ENCODE measurements around the gene WHRN.
A peak's percentile ranks its signal among the peaks of the same experiment; 100 is the strongest.

The WHRN gene

DNA sequence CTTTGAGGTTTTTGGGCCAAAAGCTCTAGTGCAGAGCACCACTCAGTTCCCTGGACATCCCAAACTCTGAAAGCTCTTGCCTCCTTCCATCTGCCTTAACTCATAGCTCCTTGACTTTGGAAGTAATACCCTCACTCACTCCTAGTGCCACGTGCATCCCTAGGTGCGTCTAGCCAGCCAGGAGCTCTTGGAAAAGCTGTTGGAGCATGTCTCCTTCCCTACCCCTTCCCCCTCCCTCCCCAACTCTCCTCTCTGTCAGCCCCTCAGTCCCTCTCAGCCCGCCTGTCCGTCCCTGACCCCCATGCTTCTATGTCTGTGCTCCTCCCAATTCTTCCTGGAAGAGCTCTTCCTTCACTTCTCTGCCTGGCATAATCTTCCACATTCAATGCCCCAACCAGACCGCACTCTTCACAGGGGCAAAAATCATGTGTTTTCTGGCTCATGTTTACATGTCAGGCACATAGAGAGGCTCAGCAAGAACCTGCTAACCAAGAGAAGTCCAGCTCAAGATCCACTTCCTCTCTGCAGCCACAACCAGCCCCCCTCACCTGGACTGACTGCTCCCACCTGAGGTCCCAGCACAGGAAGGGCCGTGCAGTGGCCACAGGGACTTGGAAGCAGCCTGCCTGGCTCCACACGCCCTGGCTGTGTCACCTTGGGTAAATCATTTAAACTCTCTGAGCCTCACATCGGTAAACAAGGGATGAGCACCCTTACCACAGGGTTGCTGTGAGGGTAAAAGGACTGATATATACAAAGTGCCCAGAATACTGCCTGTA is 58.4 kb downstream of the WHRN start:
- no peak for DNase-seq

DNA sequence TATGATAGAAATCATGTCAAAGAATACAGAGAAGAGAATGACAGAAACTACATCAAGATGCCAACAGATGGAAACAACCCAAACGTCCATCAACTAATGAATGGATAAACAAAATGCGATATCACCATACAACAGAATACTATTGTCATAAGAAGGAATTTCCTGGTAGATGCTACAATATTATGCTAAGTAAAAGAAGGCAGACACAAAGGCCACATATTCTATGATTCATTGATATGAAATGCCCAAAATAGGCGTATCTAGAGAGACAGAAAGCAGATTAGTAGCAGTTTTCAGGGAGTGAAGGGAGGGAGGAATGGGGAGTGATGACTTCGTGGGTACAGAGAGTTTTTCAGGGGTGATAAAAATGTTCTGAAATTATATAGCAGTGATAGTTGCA is 59.2 kb downstream of the WHRN start:
- no peak for DNase-seq

DNA sequence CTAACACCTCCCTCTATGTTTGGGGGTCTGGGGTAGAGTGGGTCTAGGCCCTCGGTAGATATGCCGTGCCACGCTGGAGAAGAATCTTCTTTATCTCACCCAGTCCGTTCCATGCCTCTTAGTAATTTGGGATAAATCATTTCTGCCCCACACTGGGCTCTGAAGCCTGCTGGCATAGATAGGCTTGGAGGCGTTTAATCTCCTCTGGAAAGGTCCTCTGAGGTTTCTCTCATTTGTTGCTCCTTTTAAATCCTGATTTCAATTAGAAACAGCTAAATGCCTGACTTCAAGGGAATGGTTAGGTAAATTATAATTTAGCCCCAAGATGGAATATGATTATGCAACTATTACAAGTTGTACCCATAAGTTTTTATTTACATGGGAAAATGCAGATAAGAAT is 59.7 kb downstream of the WHRN start:
- DNase-seq = no peak

DNA sequence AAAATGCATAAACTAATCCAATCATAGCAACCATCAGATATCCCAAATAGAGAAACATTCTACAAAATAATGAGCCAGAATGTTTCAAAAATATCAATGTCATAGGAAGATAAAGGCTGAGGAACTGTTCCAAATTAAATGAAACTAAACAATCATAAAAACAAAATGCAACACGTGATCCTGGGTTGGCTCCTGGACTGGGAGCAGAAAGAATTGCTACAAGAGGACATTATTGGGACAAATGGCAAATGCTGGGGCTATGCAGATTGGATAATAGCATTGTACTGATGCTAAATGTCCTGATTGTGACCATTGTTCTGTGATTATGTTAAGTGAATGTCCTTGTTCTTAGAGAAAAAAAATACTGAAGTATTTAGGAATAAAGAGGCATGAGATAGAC is 63.3 kb downstream of the WHRN start:
- DNase-seq = no peak

DNA sequence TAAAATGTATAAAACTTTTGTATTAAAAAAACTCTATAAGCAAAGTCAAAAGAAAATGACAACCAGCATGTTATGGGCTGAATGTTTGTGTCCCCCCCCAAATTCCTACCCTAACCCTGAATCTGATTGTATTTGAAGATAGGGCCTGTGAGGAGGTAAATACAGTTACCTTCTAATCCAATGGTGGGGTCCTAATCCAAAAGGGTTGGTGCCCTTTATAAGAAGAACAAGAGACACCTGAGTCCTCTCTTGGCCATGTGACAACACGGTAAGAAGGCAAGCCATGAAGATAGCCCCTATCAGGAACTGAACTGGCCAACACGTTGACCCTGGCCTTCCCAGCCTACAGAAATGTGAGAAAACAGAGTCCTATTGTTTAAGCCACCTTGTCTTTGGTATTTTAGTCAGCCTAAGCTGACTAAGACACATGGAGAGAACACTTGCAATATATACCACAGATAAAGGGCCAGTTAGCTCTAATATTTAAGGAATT is 67.8 kb downstream of the WHRN start:
- no peak for DNase-seq

DNA sequence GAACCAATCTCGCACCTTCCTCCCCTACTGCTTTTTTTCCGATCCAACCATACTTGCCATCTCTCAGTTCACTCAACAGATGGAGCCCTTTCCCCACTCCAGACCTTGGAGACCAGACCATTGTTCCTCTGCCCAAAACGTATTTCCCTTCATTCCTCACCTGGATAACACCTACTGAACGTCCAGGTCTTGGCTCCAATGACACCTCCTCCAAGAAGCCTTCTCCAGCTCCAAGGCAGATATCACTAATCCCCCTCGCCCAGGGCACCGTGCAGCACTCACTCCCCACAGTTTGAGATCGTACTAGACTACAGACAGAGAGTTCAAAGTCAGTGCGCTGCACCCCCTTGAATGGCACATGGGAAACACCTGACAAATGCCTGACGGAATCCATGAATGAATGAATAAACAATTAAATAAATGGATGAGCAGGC is 70.4 kb downstream of the WHRN start:
- no peak for DNase-seq

DNA sequence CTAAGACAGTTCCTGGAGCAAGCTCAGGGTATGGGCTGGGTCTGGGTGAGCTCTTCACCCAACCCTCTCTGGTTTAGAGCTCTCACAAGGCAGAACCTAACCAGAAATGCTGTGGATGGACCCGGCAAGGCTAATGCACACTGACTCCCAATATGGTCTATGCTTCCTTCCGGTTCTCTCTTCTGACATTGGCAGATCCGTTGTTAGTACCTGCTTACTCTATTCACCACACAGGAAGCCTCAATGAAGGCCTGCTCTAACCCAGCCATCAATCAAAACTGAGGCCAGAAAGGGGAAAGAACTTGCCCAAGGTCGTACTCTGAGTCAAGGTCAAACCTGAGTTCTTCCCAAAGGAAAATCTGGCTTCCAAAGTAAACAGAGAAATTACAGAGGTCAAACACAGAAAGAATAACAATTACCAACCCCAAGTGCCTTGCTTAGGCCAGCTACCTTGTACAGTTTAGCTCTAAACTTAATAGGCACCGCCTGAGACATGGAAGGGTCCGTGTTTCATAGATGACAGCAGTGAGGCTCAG is 71.5 kb downstream of the WHRN start:
- no peak for DNase-seq

DNA sequence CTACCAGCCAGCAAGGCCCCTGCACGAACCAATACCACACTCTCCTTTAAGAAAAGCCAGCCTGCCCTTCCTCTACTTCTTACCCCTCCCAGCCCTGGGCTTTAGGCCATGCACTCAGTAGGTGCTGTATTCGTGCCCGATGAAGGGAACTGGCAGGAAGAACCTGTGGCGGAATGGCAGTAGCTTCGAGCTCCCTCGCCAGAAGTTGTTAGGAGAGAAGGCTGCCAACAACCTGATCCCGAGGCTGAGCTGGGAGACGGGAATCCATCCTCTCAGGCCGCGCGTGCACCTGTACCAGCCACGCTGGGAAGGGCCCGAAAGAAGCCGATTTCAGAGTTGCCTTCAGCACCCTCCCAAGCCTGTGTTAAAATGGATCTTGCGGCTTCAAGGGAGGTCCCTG is 72.2 kb downstream of the WHRN start:
- DNase-seq = no peak

DNA sequence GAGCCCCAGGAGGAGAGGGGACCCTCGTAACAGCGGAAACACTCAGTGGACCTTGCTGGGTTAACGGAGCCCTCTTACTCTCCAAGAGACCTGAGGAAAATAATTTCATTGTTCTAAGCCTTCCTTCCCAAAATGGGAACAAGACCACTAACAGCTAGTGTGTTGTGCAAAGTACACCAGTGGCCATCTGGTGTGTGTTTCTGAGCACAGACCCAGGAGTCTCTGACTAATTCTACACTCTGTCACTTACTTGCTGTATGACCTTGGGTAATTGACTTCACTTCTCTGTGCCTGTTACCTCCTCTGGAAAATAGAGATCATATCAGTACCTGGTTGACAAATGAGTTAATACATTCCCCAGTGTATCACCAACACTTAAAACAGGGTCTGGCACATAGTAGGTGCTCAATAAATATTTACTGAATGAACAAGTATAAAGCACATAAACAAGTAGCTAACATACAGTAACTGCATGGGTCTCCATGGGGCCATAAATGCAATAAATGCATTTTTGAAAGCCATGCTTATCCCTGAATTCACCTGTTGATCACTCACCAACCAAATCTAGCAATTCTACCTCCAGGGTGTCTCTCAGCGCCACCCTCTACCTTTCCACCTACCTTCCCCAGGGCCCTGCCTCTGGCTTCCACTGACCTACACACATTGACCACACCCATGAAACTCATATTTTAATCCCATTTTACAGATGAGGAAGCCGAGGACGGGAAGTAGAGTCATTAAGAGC is 72.8 kb downstream of the WHRN start:
- DNase-seq = no peak

DNA sequence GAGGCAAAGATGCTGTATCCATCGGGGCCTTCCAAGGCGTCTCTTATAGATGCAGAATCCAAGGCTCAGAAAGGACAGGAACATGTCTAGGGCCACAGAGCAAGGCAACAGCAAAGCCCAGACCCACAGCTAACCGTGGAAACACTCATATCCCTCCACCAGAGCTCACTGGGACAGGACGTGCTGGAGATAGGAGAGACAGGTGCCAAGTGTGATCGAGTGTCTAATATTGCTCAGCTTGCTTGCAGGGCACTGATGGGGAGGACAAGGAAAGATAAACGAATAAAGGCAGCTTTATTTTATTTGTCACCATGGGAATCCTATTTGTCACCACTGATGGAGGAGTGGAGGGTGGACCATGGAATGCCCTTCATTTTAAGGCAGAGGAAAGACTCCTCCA is 73.5 kb downstream of the WHRN start:
- no peak for DNase-seq

DNA sequence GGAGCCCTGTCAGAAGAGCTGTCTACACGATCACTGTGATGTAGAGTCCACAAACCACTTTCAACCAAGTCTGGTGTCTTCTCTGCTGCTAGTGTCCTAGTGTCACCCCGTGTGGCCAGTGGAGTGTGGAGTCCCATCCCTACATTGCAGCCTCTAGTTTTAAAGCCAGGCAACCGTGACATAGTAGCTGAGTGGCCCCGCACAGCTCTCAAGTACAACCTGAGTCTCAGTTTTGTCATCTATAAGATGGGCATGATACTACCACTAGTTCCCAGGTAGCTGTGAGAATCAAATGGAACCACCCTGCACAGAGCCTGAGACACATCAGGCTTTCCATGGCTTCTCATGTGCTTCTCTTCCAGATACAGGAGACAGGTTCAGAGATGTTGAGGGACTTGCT is 74.3 kb downstream of the WHRN start:
- DNase-seq = no peak

DNA sequence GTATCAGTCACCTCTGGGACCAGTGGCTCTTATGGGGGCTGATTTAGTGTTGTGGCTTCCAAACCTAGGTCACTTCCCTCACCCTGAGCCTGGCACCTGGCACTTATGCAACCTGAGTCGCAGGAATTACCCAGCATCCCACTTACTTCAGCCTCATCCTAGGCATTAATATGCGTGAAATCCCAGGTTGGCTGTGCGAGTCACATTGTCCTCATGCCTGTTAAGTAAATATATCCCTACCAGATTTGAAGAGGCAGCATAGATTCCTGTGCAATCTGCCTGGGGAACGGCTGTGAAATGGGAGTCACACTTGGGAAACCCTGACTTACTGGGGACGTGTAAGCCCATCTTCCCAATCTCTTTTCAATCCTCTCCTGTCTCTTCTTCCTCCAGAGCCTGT is 74.8 kb downstream of the WHRN start:
- DNase-seq = peak; percentile 30

DNA sequence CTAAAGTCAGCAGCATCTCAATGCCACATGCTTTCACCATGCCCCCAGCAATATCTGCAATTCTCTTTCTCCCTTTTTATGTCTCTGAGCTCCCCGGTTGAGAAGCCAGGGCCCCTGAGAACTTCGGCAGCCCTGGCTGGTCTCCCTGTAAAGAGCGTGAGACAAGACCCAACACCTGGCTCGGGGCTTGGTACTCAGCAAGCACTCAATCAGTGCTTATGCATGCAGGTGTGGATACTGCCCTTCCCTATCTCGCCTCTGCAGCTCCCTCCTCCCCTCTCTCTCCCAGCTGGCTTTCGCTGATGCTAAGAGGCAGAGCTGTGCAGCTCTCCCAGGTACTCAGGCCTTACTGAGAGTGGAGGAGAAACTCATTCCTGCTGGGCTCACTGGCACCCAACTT is 75.8 kb downstream of the WHRN start:
- no peak for DNase-seq

DNA sequence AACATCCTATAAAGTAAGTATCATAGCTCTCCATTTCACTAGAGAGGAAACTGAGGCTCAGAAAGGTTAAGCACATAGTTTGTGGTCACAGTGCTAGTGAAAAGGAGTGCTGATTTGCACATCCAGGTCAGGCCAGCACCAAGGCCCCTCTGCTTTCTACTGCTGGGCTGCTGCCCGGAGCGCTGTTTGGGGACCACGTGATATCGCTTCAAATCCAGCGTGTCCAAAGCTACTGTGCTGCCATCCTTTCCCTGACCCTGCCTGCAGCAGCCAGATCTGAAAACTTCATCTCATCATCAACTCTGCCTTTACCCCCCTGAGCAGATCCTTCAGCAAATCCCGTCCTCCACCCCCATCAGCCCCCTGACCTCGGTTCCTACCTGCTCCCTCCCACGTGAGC is 76.8 kb downstream of the WHRN start:
- no peak for DNase-seq

DNA sequence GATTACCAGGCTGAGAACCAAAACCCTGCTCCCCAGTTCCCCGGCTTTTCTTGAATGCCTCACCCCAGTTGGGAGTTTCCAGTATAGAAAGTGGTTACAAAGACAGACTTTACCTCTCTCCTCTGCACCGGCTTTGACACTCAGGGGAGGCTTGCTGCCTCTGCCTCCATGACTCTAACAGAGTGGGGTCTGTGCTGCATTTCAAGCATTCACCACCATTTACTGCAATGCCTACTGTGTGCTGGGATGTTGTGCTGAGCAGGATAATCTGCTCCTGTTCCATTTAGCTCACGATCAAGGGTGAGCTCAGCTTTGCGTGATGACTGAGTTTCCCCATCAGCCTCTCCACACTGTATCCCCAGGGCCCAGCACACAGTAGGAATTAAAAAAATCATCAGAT is 77.6 kb downstream of the WHRN start:
- DNase-seq = no peak

DNA sequence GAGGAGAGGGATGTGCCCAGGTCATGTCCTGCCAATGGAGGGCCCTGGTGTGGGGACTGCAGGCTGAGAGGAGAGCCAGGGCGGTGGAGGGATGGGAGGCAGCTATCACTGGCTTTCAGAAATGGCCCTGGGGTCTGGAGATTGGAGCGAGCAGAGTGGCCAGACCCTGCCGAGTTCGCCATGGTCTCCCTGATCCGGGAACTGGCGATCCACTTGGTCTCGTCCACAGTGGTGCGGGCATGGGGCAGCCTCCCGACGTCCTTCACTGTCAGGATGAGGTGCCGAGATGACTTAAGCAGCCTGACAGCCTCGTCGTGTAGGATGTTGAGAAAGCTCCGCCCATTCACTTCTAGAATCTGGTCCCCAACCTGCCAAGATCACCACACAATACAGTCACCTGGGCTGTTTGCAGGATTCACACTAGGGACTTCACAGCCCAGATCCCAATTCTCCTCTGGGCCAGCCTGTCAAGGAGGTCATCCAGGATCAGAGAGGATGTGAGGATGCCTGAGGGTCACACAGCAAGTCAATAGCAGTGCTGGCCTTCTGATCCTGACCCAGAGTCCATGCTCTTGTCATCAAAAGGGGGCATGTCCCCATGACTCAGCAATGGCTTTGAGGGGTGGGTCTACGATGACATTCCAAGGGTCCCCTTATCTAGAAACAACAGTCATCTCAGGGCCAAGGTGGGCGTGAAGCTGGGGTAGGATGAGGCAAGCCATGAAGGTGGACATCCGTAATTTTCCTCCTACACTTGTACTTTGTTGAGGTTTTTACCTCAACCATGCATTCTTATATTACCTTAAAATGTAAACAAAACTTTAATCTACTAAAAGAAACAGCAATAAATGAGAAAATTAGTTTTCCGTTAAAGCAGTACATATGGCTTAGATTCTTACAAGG is 79.0 kb downstream of the WHRN start:
- DNase-seq = no peak

DNA sequence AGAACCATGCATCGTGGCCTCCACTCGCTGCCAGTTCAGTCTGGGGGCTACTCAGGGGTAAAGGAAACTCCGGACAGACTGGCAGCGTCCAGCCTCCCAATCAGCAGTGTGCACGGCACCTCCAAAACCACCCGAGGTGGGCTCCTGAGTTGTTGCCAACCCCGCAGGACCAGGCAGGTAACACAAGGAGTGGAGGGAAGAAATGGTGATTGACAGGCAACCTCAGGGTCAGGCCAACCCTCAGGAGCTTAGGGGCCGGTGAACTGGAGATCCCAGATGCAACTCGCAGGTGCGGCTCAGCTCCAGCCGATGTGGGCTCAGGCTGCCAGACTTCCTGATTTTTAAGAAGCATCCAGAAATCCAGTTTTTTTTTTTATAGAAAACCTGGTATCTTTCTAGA is 80.1 kb downstream of the WHRN start:
- DNase-seq = no peak

DNA sequence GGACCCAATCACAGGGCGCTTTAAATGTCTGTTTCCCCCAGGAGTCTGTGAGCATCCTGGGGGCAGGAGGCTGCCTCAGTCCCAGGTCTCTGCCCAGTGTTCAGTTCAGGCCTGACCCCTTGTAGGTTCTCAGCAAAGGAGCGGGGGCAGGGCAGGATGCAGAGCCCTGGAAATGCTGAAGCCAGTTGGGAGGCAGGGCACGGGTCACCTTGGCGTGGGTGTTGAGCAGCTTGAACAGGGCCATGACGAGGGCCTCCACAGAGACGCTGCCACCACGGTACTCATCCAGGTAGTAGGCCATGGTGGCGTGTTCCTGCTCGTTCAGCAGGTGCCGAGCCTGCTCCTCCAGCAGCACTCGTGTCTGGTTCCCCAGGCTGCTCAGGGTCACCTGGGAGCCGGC is 81.1 kb downstream of the WHRN start:
- DNase-seq = no peak

DNA sequence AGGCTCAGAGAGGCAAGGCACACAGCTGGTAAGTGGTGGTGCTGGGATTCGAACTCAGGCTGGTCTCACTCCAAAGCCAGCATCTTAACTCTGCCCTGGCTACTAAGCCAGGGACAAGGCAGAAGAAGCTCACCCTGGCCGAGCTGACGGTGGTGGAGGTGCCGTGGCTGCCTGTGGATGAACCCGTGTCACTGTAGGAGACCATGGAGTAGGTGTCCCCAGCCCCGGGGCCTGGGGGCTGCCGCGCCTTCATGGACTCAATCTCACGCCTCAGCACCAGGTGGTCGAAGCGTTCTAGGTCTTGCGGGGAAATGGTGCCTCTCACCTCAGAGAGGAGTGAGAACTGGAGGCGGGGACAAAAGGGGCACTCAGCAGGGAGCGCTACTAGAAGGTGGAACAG is 82.1 kb downstream of the WHRN start:
- DNase-seq = no peak

DNA sequence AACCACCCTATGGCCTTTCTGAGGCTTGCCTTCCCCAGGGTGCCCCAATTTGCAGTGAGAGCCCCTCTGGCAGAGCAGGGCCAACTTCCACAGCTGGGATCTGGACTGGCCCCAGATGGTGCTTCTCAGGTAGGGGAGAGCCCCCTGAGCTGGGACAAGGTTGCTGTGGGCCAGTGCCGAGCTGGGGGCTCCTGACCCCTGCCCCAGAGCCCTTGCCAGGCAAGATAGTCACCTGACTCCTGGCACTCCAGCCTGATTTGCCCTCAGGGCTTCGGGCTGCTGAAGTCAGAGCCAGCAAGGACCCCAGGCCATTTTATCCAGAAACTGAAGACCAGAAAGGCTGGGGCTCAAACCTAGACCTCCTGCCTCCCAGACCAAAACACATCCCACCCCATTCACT is 84.1 kb downstream of the WHRN start:
- DNase-seq = no peak

DNA sequence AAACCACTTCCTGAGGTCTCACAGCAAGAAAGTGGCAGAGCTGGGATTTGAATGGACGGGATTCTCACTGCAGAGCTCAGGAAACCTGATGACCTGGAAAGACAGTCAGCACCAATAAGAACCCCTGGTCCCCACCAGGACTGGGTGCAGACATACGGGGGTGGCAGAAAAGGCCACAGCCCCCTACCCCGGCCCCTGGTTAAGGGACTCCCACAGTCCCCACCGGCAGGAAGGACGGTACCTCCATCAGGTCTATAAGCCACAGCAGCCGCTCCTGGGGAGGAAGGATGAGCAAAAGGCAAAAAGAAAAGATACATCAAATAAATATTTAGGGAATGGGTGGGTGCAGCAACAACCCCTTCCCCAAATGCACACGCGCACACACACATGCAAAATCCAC is 85.5 kb downstream of the WHRN start:
- no peak for DNase-seq

DNA sequence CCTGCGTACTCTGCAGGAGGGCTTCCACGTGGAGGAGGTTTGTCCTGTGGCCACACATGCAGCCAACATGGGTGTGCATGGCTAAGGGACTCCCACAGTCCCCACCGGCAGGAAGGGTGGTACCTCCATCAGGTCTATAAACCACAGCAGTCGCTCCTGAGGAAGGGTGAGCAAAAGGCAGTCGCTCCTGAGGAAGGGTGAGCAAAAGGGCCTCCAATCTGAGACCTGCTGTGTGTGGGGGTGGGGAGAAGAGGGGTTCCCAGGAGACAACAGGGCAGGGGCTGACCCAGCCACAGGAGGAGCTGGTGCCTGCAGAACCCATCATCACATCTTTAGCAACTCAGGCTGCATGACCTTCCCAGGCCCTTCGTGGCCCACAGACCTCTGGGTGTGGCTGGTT is 87.2 kb downstream of the WHRN start:
- DNase-seq = no peak

DNA sequence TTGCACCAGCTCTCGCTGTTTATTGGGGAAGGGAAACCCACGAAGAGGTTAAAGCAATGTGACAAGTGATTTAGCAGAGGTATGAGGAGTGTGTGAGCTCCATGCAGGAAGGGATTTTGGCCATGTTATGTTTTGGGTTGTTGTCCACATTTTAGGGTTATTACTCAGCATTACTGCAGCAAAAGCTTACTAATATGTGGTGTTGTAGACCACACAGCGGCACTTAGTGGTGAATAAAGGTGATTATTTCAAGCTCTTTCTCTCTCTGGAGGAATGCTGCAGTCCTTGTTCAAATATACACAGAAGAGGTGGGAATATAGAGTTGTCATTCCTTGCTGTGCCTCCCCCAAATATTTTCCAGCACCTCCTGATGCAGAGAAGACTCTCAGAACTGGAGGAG is 87.8 kb downstream of the WHRN start:
- DNase-seq = no peak
